Aorta (tissue), 5 donors: ENCODE data around the gene ASIC4. TPM values are rescaled to one million over a fixed set of nuclear protein-coding genes. Genes with fewer than 3 reads are reported as not detected.
A peak's percentile ranks its signal among the peaks of the same experiment; 100 is the strongest.

Source experiments
- ATAC-seq: fragments of 200-7000 bp; cut with Tn5 transposase; one replicate; pipeline ENCODE4 v1.9.1; 2022; ENCODE audit warnings: moderate library complexity; ENCODE audit not compliant: low FRiP score
- DNase-seq, 2 donors: peaks; one replicate each; pipeline ENCODE4 v3.0.0-alpha.2; 2020
- H3K27ac ChIP-seq, 2 donors: one replicate each; pipeline ENCODE4 v1.5.1; 2013; ENCODE audit warnings: low read length in 2 of 2, mild to moderate bottlenecking in 2 of 2, moderate library complexity in 2 of 2, control low read depth in 1 of 2, inconsistent platforms in 1 of 2, low read depth in 1 of 2
- H3K27me3 ChIP-seq, 2 donors: one replicate each; pipeline ENCODE4 v1.6.1; 2013; ENCODE audit warnings: control low read depth in 1 of 2, low read length in 1 of 2, mild to moderate bottlenecking in 1 of 2, moderate library complexity in 1 of 2; ENCODE audit not compliant: insufficient read depth in 2 of 2, control insufficient read depth in 1 of 2
- H3K36me3 ChIP-seq, 2 donors: one replicate each; pipeline ENCODE4 v1.6.1; 2013; ENCODE audit warnings: control low read depth in 1 of 2, low read length in 1 of 2, mild to moderate bottlenecking in 1 of 2; ENCODE audit not compliant: insufficient read depth in 2 of 2, control insufficient read depth in 1 of 2
- H3K4me1 ChIP-seq, 2 donors: one replicate each; pipeline ENCODE4 v1.6.1; 2013; ENCODE audit warnings: low read length in 2 of 2, control low read depth in 1 of 2, mild to moderate bottlenecking in 1 of 2, moderate library complexity in 1 of 2; ENCODE audit not compliant: insufficient read depth in 2 of 2, control insufficient read depth in 1 of 2
- H3K4me3 ChIP-seq, 2 donors: one replicate each; pipeline ENCODE4 v1.5.1; 2013; ENCODE audit warnings: low read length in 2 of 2, control low read depth in 1 of 2, mild to moderate bottlenecking in 1 of 2
- H3K9me3 ChIP-seq: one replicate; pipeline ENCODE4 v1.6.1; 2013; ENCODE audit warnings: mild to moderate bottlenecking, low read length; ENCODE audit not compliant: control insufficient read depth
- WGBS, 2 donors: extraction: QIAGEN DNeasy Blood & Tissue Kit; methylation state at CpG; one replicate each; pipeline ENCODE4 v1.1.7; 2013; 5-methylcytosine and 5-hydroxymethylcytosine counted together
- intact Hi-C, 2 donors: fragments of 100-400 bp; cut with DNase I; formaldehyde crosslinking; loops; one replicate each; pipeline versions ENCODE4 v1.14.2 to v1.15.0; 2022
- polyA plus RNA-seq, 2 donors: library from polyadenylated mRNA; stranded (reverse); fragments of 200-250 nt; gene quantifications; one replicate each; pipeline ENCODE4 v1.2.3, GENCODE V29; 2013
- total RNA-seq, 2 donors: library from RNA; stranded (reverse); fragmentation: NEBNext Ultra II Directional; extraction: Animal tissue kit (Norgen Biotek cat#: 25700); gene quantifications; one replicate each; pipeline ENCODE4 v1.2.1, GENCODE V29; 2021
- donor health status: healthy with polysubstance abuse.
- donor health status: Bipolar disorder and iron deficiency.
- donor health status: DM: no; HTN: no; CAD: no.
- donor health status: DM: no; HTN: no; CAD: no.
- donor health status: DM: yes; HTN: yes; CAD: no.

Gene ASIC4
- total and polyA plus RNA-seq, 4 donors, result 0.26 to 0.42 (median 0.29) TPM; not detected in 1

DNA sequence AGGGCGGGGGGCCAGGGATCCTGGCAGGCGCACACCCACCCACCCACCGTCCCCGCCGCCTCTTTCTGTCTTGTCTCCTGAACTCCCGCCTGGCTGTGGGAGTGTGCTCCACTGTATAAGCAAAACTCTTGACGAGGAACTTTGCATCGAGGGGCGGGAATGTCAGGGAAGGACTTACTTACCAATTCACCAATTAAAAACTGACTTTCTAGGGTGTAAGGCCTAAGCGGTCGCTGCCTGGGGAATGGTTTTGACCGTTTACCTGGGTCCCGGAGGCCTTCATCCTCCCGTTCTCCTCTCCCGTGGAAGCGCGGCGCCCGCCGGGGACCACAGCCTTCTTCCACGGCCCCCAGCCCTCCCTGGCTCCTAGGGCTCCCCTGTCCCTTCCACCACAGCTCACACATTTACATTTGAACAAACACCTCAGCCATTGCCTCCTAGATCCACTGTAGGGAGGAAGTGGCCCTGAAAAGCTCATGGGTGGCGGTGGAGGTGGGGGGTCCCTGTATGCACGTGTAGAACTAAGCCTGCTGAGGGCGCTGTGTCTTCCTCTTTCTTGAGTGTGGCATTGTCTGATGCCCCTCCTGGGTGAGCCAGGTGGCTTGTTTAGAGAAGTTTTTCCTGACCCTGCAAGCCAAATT is 8.9 kb downstream of the ASIC4 start:
- DNase-seq, result no peak

DNA sequence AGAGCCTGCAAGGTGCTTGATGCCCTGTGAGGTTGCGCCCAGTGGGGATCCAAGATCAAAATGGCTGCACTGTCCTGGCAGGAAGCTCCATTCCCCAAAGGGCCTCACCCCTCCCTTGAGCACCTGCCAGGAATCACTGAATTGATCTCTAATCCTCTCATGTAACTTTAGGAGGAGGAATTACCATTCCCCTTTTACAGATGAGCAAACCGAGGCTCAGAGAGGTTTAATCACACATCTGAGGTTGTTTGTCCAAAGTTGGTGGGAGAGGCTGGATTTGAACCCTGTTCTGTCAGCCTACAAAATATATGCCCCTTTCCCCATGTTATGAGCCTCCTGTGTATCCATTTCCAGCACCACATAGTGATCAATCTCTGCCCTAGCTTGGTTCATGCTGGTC is 10.5 kb downstream of the ASIC4 start:
- Histone ChIP-seq H3K4me1 (no peaks in the 10 kb centered on the region), H3K27me3 (no peaks in the 10 kb centered on the region), H3K36me3 (no peaks in the 10 kb centered on the region), H3K4me3 (no peak overlapping the region), H3K9me3 (no peaks in the 10 kb centered on the region), H3K27ac (no peak overlapping the region)
- WGBS, 2 donors, result 97 to 100% methylated on average over 2 of the region's 2 CpGs
- intact Hi-C loops, result no loop called here
- no peak for ATAC-seq
- DNase-seq, result no peak

More for the DNA sequence above, 8.9 kb downstream of the ASIC4 start:
- H3K4me1 ChIP-seq, result no peaks in the 10 kb centered on the region
- intact Hi-C loops, result no loop called here
- 51 to 55% methylated on average over 24 of the region's 24 CpGs for WGBS, 2 donors
- no peaks in the 10 kb centered on the region for H3K36me3 ChIP-seq
- no peak overlapping the region for H3K27ac ChIP-seq
- no peak overlapping the region for H3K4me3 ChIP-seq
- no peaks in the 10 kb centered on the region for H3K27me3 ChIP-seq
- ATAC-seq, result no peak
- no peaks in the 10 kb centered on the region for H3K9me3 ChIP-seq

DNA sequence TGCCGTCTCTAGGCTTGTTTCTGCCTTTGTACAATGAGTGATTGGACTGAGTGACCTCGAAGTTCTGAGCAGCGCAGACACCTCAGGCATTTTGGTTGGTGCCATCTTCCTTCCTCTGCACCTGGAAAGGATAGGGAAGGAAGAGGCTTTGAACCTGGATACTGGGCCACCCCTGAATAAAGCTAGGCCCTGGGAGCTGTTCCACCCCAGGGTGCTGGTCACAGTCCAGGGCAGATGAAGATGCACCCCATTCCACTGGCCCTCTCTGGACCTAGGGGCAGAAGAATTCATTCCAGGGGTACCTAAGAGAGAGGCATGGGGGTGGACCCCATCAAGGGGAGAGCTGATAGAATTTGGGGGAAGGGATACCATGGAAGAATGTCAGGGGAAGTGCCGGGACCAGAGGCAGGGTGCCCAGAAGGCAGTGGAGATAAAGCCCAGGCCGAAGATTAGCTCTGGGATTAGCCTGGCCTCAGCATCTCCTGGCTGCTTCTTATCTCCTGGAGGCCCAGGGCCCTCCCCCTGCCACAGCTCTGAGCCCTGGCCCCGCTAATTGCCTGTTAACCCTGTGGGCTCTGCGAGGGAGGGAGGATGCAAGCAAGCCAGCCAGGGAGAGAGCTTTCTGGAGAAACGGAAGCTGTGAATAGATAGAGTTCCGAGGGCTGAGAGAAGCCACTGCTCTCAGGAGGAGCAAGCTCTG is 11.4 kb downstream of the ASIC4 start:
- Histone ChIP-seq H3K27me3 (no peaks in the 10 kb centered on the region), H3K36me3 (no peaks in the 10 kb centered on the region), H3K9me3 (no peaks in the 10 kb centered on the region), H3K4me1 (no peaks in the 10 kb centered on the region), H3K27ac (no peak overlapping the region), H3K4me3 (no peak overlapping the region)
- 62 to 65% methylated on average over 9 of the region's 9 CpGs for WGBS, 2 donors
- no peak for ATAC-seq
- intact Hi-C loops, result no loop called here
- DNase-seq, result no peak

DNA sequence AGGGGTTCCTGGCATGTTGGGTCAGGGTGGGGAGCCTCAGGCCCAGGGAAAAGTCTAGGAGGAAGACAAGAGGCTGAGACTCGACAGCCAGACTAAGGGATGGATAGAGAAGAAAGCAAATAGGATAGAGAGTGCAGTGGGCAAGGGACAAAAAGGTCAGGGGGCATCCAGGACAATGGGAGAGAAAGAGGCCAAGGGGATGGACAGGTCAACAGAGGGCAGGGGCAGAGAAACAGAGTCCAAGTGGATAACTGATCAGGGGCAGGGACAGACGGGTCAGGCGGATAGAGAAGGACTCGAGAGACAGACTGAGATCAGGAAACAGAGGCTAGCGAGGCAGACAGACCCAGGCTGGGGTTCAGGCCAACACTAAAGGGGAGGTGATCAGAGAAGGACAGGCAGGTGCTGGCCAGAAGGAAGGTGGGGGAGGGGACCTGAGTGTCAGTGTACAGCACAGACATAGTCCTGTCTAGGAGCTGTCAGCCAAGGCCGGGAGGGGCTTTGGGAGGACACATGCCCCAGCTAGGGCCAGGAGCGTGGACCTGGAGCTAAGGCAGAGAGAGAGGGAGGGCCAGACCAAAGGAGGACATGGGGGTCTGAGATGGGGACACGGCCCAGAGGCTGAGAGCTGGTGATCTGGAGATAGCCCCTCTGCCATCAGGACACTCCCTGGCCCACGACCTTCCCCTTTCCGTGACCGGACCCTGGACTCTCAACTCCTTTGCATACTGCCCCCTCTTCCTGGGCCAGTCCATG is 12.2 kb downstream of the ASIC4 start:
- no peaks in the 10 kb centered on the region for H3K9me3 ChIP-seq
- no peak for ATAC-seq
- H3K4me3 ChIP-seq, result no peak overlapping the region
- no peaks in the 10 kb centered on the region for H3K4me1 ChIP-seq
- no peak for DNase-seq
- H3K36me3 ChIP-seq, result no peaks in the 10 kb centered on the region
- H3K27me3 ChIP-seq, result no peaks in the 10 kb centered on the region
- no peak overlapping the region for H3K27ac ChIP-seq
- intact Hi-C loops, result no loop called here
- 72 to 79% methylated on average over 10 to 11 of the region's 11 CpGs for WGBS, 2 donors

DNA sequence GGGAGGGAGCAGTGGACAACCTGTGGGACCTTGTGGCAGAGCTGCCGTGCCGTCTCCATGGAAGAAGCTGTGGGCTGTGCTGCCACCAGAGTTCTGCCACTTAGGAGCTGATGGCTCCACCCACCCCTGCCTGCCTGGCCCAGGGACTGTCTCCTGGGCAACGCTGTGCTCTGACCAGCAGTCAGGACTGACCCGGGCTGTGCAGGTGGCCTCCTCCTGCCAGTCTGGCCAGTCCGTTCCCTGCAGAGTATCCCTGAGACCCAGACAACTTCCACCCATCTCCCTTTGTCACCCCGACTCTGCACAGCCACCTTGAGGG is 12.8 kb downstream of the ASIC4 start:
- Histone ChIP-seq H3K4me1 (no peaks in the 10 kb centered on the region), H3K27ac (no peak overlapping the region), H3K36me3 (no peaks in the 10 kb centered on the region), H3K4me3 (no peak overlapping the region), H3K9me3 (no peaks in the 10 kb centered on the region), H3K27me3 (no peaks in the 10 kb centered on the region)
- 24 to 31% methylated on average over 5 to 6 of the region's 6 CpGs for WGBS, 2 donors
- intact Hi-C loops, result no loop called here
- ATAC-seq, result no peak
- DNase-seq, result no peak

DNA sequence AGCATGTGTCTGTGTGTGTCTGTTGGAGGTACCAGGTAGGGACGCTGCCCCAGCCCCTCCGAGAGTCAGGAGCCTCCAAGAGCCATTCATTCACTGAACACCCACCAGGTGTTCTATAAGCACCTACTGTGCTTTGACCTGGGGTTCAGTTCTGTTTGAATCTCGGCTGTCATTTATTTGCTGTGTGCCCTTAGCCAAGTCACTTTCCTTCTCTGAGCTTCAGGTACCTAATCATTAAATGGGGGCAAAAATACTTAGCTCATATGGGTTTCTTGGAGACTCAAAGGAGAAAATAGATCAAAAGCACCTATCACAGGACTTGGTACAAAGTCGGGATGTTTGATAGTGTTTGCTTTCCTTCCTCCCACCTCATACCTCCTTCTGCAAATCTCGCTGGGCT is 13.2 kb downstream of the ASIC4 start:
- Histone ChIP-seq H3K27ac (no peak overlapping the region), H3K27me3 (no peaks in the 10 kb centered on the region), H3K4me3 (no peak overlapping the region), H3K4me1 (no peaks in the 10 kb centered on the region), H3K36me3 (no peaks in the 10 kb centered on the region), H3K9me3 (no peaks in the 10 kb centered on the region)
- ATAC-seq (no peak), DNase-seq (no peak)
- intact Hi-C loops, result no loop called here
- 67 to 68% methylated on average over 5 of the region's 5 CpGs for WGBS, 2 donors

DNA sequence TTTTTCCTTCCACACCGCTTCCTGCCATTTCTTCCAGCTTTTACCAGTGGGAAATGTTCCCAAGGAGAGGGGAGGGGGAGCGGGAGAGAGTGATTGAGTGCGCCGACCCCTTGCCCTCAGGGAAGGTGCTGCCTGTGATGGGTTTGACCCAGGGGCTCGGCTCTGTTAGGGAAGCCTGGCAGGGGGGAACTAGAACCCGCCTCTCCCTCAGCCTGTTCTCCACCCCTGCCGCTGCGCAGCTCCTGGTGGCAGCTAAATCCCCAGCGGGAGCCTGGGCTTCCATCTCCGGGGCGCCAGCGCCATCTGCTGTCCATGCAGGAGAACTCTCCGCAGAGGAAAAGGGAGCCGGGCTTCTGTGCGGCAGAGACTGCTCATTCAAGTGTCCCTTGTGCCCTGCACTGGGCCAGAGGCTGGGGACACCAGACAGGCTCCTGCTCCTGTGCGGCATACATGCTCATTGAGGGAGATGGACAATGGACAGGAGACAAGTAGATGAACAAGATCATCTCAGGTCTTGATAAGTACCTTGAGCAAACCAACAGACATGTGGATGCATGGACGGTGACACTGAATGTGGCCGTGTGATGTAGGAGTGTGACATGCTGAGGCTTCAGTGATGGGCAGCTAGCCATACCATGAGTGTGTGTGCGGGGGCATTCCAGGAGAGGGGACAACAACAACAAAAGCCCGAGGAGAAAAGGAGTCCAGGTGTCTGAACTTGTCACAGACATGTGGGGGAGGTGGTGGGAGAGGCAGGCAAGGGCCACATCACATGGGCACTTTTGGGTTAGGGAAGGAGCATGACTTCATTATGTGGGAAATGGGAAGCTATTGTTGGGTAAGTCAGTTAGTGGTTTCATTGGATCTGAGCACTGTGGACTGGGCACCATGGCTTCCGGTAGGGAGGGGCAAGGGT is 16.0 kb downstream of the ASIC4 start:
- Histone ChIP-seq H3K36me3 (no peaks in the 10 kb centered on the region), H3K27ac (no peak overlapping the region), H3K4me1 (no peaks in the 10 kb centered on the region), H3K9me3 (no peaks in the 10 kb centered on the region), H3K4me3 (no peak overlapping the region), H3K27me3 (no peaks in the 10 kb centered on the region)
- DNase-seq, result peak; percentile 91 to 97
- ATAC-seq, result peak; percentile 92
- intact Hi-C loops, result loop anchor here in 1 of 2 donors (1.0 to 10.0 kb wide), 2 partner anchors 127 to 366 kb away; partner anchors contain the start of gene NHEJ1
- 10 to 16% methylated on average over 16 to 21 of the region's 21 CpGs for WGBS, 2 donors

DNA sequence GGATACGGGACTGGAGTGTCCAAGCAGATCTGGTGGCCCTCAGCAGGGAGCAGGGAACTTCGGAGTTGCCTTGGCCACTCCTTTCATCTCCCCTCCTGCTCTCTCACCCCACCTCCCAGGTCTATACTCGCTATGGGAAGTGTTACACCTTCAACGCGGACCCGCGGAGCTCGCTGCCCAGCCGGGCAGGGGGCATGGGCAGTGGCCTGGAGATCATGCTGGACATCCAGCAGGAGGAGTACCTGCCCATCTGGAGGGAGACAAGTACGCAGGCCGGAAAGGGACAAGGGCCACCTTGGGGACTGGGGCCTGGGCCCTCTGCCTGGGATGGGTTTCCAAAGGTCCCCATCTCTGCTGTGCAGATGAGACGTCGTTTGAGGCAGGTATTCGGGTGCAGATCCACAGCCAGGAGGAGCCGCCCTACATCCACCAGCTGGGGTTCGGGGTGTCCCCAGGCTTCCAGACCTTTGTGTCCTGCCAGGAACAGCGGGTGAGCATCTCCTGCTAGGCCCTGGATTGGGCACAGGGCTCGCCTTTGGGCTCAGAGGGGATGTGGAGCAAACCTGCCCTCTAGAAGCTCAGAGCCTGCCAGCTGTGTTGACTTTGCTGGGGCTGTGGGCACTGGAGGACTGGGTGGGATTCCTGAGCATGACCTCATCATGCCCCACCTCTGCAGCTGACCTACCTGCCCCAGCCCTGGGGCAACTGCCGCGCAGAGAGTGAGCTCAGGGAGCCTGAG is 17.5 kb downstream of the ASIC4 start:
- no peak for ATAC-seq
- no peak overlapping the region for H3K27ac ChIP-seq
- H3K4me3 ChIP-seq, result no peak overlapping the region
- no peaks in the 10 kb centered on the region for H3K27me3 ChIP-seq
- no peak for DNase-seq
- 87 to 88% methylated on average over 19 to 20 of the region's 20 CpGs for WGBS, 2 donors
- no peaks in the 10 kb centered on the region for H3K4me1 ChIP-seq
- H3K36me3 ChIP-seq, result no peaks in the 10 kb centered on the region
- H3K9me3 ChIP-seq, result no peaks in the 10 kb centered on the region
- intact Hi-C loops, result loop anchor here in 1 of 2 donors (10.0 kb wide), 1 partner anchor 367 kb away; the partner anchor contains the start of gene NHEJ1
